EH (cell line): ENCODE data around the gene SGCG.
"Not testable (repeated sequence)": the region's sequence is repeated elsewhere in the genome, so short reads cannot be mapped to it uniquely, and the experiment has no call there.

Experiments
- DNase-seq: peaks from one replicate; pipeline ENCODE4 v3.0.0-alpha.2; 2015; ENCODE audit warnings: low read depth

Gene SGCG

GRCh38 chr13:23212671-23213070 is 31.9 kb downstream of the SGCG start:
- DNase-seq, result peak; percentile 3

- DNase-seq, result no peak
These were observed 50.5 kb downstream of the SGCG start for GRCh38 chr13:23231241-23231640.

- DNase-seq, result no peak
These were observed 55.2 kb downstream of the SGCG start for GRCh38 chr13:23235994-23236393.

GRCh38 chr13:23243066-23243465 is 62.3 kb downstream of the SGCG start:
- DNase-seq, result no peak

GRCh38 chr13:23248410-23248809 is 67.6 kb downstream of the SGCG start:
- DNase-seq, result not testable (repeated sequence)

- no peak for DNase-seq
These were observed 73.7 kb downstream of the SGCG start for GRCh38 chr13:23254506-23254905.

- DNase-seq, result no peak
These were observed 86.8 kb downstream of the SGCG start for GRCh38 chr13:23267571-23267970.

- DNase-seq, result no peak
These were observed 87.7 kb downstream of the SGCG start for GRCh38 chr13:23268441-23268840.

GRCh38 chr13:23271331-23271730 is 90.6 kb downstream of the SGCG start:
- no peak for DNase-seq

GRCh38 chr13:23273498-23273897 is 92.7 kb downstream of the SGCG start:
- DNase-seq, result no peak

GRCh38 chr13:23279321-23279720 is 98.5 kb downstream of the SGCG start:
- DNase-seq, result no peak

GRCh38 chr13:23288564-23288963 is 107.8 kb downstream of the SGCG start:
- no peak for DNase-seq

- DNase-seq, result no peak
These were observed 108.2 kb downstream of the SGCG start for GRCh38 chr13:23288995-23289394.

- peak; percentile 74 for DNase-seq
These were observed 109.2 kb downstream of the SGCG start for GRCh38 chr13:23289917-23290357.

GRCh38 chr13:23292586-23292985 is 111.8 kb downstream of the SGCG start:
- DNase-seq, result no peak

- not testable (repeated sequence) for DNase-seq
These were observed 134.1 kb downstream of the SGCG start for GRCh38 chr13:23314837-23315236.

- no peak for DNase-seq
These were observed 139.1 kb downstream of the SGCG start for GRCh38 chr13:23319883-23320224.

GRCh38 chr13:23320926-23321534 is 140.3 kb downstream of the SGCG start:
- DNase-seq, result no peak

- DNase-seq, result peak; percentile 98
These were observed 140.9 kb downstream of the SGCG start for GRCh38 chr13:23321535-23322241.

- no peak for DNase-seq
These were observed 141.9 kb downstream of the SGCG start for GRCh38 chr13:23322353-23323336.

GRCh38 chr13:23323946-23324709 is 143.3 kb downstream of the SGCG start:
- no peak for DNase-seq

GRCh38 chr13:23325191-23325590 is 144.4 kb downstream of the SGCG start:
- no peak for DNase-seq
